ENCODE measurements around the gene LAMA2.

LAMA2 gene

DNA sequence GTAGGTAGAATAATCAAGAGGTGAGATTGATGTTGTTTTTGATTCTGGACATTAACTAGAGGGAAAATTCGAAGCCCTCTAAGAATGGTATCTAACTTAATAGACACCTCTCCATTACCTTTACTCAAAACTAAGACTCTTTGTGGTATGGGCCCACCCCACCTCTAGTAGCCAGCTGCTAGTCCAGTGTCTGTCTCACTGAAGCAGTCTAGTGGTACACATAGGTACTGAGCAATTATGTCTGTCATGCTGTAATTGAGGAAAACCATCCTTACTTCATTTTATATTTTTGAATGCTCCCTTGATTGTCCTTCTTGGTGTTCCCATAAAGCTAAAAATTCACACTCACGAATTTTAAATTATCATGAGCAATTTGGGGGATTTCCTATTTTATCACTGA is 536.4 kb downstream of the LAMA2 start:
- Histone ChIP-seq H3K36me3 (ENCODE audit: control insufficient read depth in 1 of 2, insufficient read depth in 2 of 2, low read length in 2 of 2) (no peaks in the 10 kb centered on the region), H3K4me1 (ENCODE audit: control insufficient read depth in 1 of 2, insufficient read depth in 2 of 2, low read length in 2 of 2) (no peaks in the 10 kb centered on the region), H3K9me3 (ENCODE audit: control insufficient read depth in 1 of 2, low read length in 2 of 2) (no peaks in the 10 kb centered on the region), H3K27ac (ENCODE audit: low read depth, low read length) (no peak overlapping the region), H3K4me3 (ENCODE audit: low read depth in 1 of 2, low read length in 2 of 2) (no peak overlapping the region), H3K9ac (ENCODE audit: low read depth in 1 of 2, low read length in 2 of 2) (no peak overlapping the region), H3K27me3 (ENCODE audit: control insufficient read depth in 1 of 2, insufficient read depth in 2 of 2, low read length in 2 of 2) (no peaks in the 10 kb centered on the region)

DNA sequence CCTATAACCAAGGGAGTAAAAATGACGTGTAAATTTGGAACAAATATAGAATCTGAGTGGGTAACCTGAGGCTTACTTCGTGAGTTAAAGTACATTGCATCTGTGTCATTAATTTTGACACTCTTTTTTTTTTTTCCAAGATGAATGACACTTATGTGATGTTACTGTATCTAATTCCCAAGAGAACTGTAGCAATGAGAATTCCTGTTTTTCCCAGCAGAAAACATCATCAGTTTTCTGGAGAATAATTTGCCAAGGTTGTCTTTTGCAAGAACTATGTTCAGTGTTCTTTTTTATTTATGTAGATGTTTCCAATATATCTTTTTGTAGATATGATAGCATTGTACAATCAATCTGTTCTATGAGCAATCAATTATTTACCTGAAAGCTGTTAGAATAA is 543.4 kb downstream of the LAMA2 start:
- Histone ChIP-seq H3K27me3 (ENCODE audit: control insufficient read depth in 1 of 2, insufficient read depth in 2 of 2, low read length in 2 of 2) (no peaks in the 10 kb centered on the region), H3K36me3 (ENCODE audit: control insufficient read depth in 1 of 2, insufficient read depth in 2 of 2, low read length in 2 of 2) (no peaks in the 10 kb centered on the region), H3K9ac (ENCODE audit: low read depth in 1 of 2, low read length in 2 of 2) (no peak overlapping the region)

DNA sequence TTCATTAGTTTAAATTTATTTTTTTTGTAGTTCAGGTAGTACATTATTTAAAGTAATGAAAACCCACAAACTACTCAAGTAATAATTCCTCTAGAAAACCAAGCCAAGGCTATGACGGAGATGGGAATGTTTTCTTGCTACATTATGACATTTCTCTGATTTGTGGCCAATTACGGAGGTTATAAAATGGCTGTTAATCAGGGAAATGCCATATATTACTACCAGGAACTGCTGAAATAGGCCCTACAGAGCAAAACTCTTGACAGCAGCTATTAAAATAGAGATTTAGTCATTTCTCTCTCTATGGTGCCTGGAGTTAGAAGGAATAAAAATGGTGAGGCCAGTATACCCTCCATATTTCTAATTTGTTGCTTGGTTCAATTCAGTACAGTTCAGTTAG is 547.0 kb downstream of the LAMA2 start:
- no peaks in the 10 kb centered on the region for H3K9me3 ChIP-seq (ENCODE audit: control insufficient read depth in 1 of 2, low read length in 2 of 2)
- H3K9ac ChIP-seq (ENCODE audit: low read depth in 1 of 2, low read length in 2 of 2): no peak overlapping the region
- H3K4me1 ChIP-seq (ENCODE audit: control insufficient read depth in 1 of 2, insufficient read depth in 2 of 2, low read length in 2 of 2): no peaks in the 10 kb centered on the region
- no peak overlapping the region for H3K4me3 ChIP-seq (ENCODE audit: low read depth in 1 of 2, low read length in 2 of 2)
- H3K27me3 ChIP-seq (ENCODE audit: control insufficient read depth in 1 of 2, insufficient read depth in 2 of 2, low read length in 2 of 2): no peaks in the 10 kb centered on the region
- no peak overlapping the region for H3K27ac ChIP-seq (ENCODE audit: low read depth, low read length)
- no peaks in the 10 kb centered on the region for H3K36me3 ChIP-seq (ENCODE audit: control insufficient read depth in 1 of 2, insufficient read depth in 2 of 2, low read length in 2 of 2)

More for the DNA sequence above, 543.4 kb downstream of the LAMA2 start:
- Histone ChIP-seq H3K4me3 (ENCODE audit: low read depth in 1 of 2, low read length in 2 of 2) (no peak overlapping the region), H3K4me1 (ENCODE audit: control insufficient read depth in 1 of 2, insufficient read depth in 2 of 2, low read length in 2 of 2) (no peaks in the 10 kb centered on the region), H3K9me3 (ENCODE audit: control insufficient read depth in 1 of 2, low read length in 2 of 2) (no peaks in the 10 kb centered on the region), H3K27ac (ENCODE audit: low read depth, low read length) (no peak overlapping the region)

DNA sequence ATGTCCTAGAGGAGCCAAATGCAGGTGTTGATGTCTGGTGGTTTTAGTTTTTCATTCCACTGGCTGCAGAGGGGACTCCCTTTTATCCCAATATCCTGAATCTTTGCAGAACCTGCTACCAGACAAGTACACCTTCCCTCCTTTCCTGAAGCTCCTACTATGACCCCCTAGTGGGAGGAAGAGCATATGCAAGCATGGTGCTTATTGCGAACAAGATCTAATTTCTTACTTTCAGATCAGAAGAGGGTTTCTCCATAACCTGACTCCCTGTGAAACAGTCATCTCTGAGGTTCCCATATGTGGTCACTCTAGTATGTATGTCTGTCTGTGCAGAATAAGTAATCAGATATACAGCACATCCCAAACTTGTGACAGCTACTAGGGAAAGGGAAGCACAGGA is 549.8 kb downstream of the LAMA2 start:
- Histone ChIP-seq H3K4me1 (ENCODE audit: control insufficient read depth in 1 of 2, insufficient read depth in 2 of 2, low read length in 2 of 2) (no peaks in the 10 kb centered on the region), H3K27me3 (ENCODE audit: control insufficient read depth in 1 of 2, insufficient read depth in 2 of 2, low read length in 2 of 2) (no peaks in the 10 kb centered on the region), H3K9me3 (ENCODE audit: control insufficient read depth in 1 of 2, low read length in 2 of 2) (no peaks in the 10 kb centered on the region), H3K27ac (ENCODE audit: low read depth, low read length) (no peak overlapping the region), H3K9ac (ENCODE audit: low read depth in 1 of 2, low read length in 2 of 2) (no peak overlapping the region), H3K36me3 (ENCODE audit: control insufficient read depth in 1 of 2, insufficient read depth in 2 of 2, low read length in 2 of 2) (no peaks in the 10 kb centered on the region), H3K4me3 (ENCODE audit: low read depth in 1 of 2, low read length in 2 of 2) (no peak overlapping the region)

DNA sequence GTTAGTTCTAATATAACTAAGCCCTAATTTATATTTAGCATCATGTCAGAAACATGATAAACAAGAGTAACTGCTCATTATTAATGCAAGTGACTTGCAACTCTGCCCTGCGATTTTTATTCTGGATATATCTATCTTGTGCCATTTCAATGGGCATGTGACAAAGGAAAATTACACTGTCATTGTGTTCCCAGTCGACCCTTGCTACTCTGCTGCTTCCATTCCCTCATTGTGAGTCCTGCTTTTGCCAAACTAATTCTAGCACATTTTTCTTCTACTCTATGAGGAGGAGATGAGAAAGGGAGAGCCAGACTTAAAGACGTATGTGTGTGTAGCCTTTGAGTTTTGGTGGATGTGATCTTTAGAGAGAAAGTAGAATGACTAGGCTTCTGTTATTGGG is 551.2 kb downstream of the LAMA2 start:
- H3K4me1 ChIP-seq (ENCODE audit: control insufficient read depth in 1 of 2, insufficient read depth in 2 of 2, low read length in 2 of 2): no peaks in the 10 kb centered on the region
- no peak overlapping the region for H3K27ac ChIP-seq (ENCODE audit: low read depth, low read length)
- H3K9ac ChIP-seq (ENCODE audit: low read depth in 1 of 2, low read length in 2 of 2): no peak overlapping the region
- H3K4me3 ChIP-seq (ENCODE audit: low read depth in 1 of 2, low read length in 2 of 2): no peak overlapping the region
- no peaks in the 10 kb centered on the region for H3K27me3 ChIP-seq (ENCODE audit: control insufficient read depth in 1 of 2, insufficient read depth in 2 of 2, low read length in 2 of 2)
- no peaks in the 10 kb centered on the region for H3K9me3 ChIP-seq (ENCODE audit: control insufficient read depth in 1 of 2, low read length in 2 of 2)
- H3K36me3 ChIP-seq (ENCODE audit: control insufficient read depth in 1 of 2, insufficient read depth in 2 of 2, low read length in 2 of 2): no peaks in the 10 kb centered on the region

DNA sequence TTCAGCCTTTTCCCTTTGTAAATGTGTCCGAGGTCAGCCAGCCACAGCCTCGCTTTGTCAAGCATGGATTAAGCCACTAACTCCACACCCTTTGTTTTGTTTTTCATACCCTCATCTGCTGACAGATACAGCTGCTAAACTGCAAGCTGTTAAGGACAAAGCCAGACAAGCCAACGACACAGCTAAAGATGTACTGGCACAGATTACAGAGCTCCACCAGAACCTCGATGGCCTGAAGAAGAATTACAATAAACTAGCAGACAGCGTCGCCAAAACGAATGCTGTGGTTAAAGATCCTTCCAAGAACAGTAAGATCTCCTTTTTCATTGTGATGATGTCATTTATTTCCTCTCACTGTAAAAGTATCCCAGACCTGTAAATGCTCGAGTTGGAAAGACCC is 557.8 kb downstream of the LAMA2 start:
- Histone ChIP-seq H3K27me3 (ENCODE audit: control insufficient read depth in 1 of 2, insufficient read depth in 2 of 2, low read length in 2 of 2) (no peaks in the 10 kb centered on the region), H3K9me3 (ENCODE audit: control insufficient read depth in 1 of 2, low read length in 2 of 2) (no peaks in the 10 kb centered on the region), H3K27ac (ENCODE audit: low read depth, low read length) (no peak overlapping the region), H3K36me3 (ENCODE audit: control insufficient read depth in 1 of 2, insufficient read depth in 2 of 2, low read length in 2 of 2) (no peaks in the 10 kb centered on the region), H3K9ac (ENCODE audit: low read depth in 1 of 2, low read length in 2 of 2) (no peak overlapping the region), H3K4me1 (ENCODE audit: control insufficient read depth in 1 of 2, insufficient read depth in 2 of 2, low read length in 2 of 2) (no peaks in the 10 kb centered on the region), H3K4me3 (ENCODE audit: low read depth in 1 of 2, low read length in 2 of 2) (no peak overlapping the region)

DNA sequence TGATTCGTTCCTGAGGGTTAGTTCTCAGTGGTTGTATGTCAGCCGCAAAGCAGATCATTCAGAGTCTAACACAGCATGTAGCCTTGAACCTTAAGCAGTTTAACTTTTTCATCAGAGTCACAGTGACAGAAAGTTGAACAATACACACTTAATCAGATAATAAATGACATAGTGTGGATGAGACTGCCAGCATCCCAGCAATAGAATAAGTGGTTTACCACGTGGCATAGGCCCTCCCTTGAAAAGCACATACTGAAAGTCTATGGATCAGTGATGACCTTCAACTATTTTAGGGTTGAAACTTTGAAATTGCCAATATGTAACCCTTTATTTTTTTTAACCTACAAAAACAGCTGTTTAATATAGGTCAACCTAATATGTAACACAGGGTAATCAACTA is 561.7 kb downstream of the LAMA2 start:
- H3K27ac ChIP-seq (ENCODE audit: low read depth, low read length): no peak overlapping the region
- no peaks in the 10 kb centered on the region for H3K27me3 ChIP-seq (ENCODE audit: control insufficient read depth in 1 of 2, insufficient read depth in 2 of 2, low read length in 2 of 2)
- H3K36me3 ChIP-seq (ENCODE audit: control insufficient read depth in 1 of 2, insufficient read depth in 2 of 2, low read length in 2 of 2): no peaks in the 10 kb centered on the region
- H3K9ac ChIP-seq (ENCODE audit: low read depth in 1 of 2, low read length in 2 of 2): no peak overlapping the region
- H3K9me3 ChIP-seq (ENCODE audit: control insufficient read depth in 1 of 2, low read length in 2 of 2): no peaks in the 10 kb centered on the region
- no peaks in the 10 kb centered on the region for H3K4me1 ChIP-seq (ENCODE audit: control insufficient read depth in 1 of 2, insufficient read depth in 2 of 2, low read length in 2 of 2)
- H3K4me3 ChIP-seq (ENCODE audit: low read depth in 1 of 2, low read length in 2 of 2): no peak overlapping the region

DNA sequence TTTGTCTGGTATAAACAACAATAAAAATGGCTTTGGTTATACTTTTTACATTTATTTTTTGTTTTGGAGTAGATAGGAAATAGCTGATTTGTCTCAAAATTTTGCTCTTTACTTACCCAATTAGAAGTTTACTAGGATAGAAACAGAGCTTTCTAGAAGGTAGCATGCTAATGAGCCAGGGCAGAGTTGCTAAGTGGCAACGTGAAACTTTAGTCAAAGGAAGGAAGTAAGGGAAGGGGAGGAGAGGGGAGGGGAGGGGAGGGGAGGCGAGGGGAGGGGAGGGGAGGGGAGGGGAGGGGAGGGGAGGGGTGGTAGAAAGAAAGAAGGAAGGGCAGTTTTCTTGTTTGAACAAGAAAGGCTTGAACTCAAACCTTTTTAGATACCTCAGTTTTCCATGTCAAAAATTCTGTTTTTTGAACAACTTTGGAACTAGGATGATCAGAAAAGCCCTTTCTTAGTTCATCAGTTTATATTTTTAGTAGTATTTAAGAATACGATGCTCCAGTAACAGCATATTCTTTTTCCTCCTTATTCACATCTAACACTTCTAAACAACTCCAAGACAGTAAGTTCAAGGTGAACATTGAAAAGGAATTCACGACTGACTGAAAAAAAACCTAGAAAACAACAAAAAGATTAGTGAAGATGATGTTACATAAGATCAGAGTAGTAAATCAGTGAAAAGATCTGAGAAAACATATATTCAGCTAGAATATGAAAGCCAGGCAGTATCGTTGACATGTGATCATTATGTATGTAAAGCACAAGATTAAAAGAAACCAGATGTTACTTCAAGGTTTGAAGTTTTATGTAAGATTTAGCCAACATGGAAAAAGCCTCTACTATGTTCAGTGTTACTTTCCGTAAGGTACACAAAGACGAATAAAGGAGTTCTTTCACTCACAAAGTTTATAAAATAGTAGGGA is 563.6 kb downstream of the LAMA2 start:
- H3K27me3 ChIP-seq (ENCODE audit: control insufficient read depth in 1 of 2, insufficient read depth in 2 of 2, low read length in 2 of 2): no peaks in the 10 kb centered on the region
- H3K9ac ChIP-seq (ENCODE audit: low read depth in 1 of 2, low read length in 2 of 2): no peak overlapping the region
- no peak overlapping the region for H3K27ac ChIP-seq (ENCODE audit: low read depth, low read length)
- no peak overlapping the region for H3K4me3 ChIP-seq (ENCODE audit: low read depth in 1 of 2, low read length in 2 of 2)
- H3K4me1 ChIP-seq (ENCODE audit: control insufficient read depth in 1 of 2, insufficient read depth in 2 of 2, low read length in 2 of 2): no peaks in the 10 kb centered on the region
- no peaks in the 10 kb centered on the region for H3K36me3 ChIP-seq (ENCODE audit: control insufficient read depth in 1 of 2, insufficient read depth in 2 of 2, low read length in 2 of 2)
- no peaks in the 10 kb centered on the region for H3K9me3 ChIP-seq (ENCODE audit: control insufficient read depth in 1 of 2, low read length in 2 of 2)

DNA sequence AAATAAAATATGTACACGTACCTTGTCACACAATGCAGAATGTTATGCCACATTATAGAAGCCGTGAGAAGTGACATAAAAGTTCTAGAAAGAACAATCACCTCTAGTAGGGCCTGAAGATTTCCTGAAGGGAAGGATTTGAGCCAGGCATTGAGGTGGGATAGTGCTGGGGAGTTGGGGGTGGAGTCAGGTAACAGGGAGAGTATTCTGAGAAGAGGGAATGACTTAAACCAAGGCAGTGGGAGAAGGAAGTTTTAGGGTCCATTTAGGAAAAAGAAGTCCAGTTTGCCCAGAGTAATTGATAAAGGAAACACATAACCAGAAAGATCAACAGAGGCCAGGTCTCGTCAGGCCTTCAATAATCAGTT is 564.2 kb downstream of the LAMA2 start:
- H3K27me3 ChIP-seq (ENCODE audit: control insufficient read depth in 1 of 2, insufficient read depth in 2 of 2, low read length in 2 of 2): no peaks in the 10 kb centered on the region
- H3K27ac ChIP-seq (ENCODE audit: low read depth, low read length): no peak overlapping the region
- H3K9ac ChIP-seq (ENCODE audit: low read depth in 1 of 2, low read length in 2 of 2): no peak overlapping the region
- H3K4me3 ChIP-seq (ENCODE audit: low read depth in 1 of 2, low read length in 2 of 2): no peak overlapping the region
- no peaks in the 10 kb centered on the region for H3K36me3 ChIP-seq (ENCODE audit: control insufficient read depth in 1 of 2, insufficient read depth in 2 of 2, low read length in 2 of 2)
- H3K4me1 ChIP-seq (ENCODE audit: control insufficient read depth in 1 of 2, insufficient read depth in 2 of 2, low read length in 2 of 2): no peaks in the 10 kb centered on the region
- H3K9me3 ChIP-seq (ENCODE audit: control insufficient read depth in 1 of 2, low read length in 2 of 2): no peaks in the 10 kb centered on the region

DNA sequence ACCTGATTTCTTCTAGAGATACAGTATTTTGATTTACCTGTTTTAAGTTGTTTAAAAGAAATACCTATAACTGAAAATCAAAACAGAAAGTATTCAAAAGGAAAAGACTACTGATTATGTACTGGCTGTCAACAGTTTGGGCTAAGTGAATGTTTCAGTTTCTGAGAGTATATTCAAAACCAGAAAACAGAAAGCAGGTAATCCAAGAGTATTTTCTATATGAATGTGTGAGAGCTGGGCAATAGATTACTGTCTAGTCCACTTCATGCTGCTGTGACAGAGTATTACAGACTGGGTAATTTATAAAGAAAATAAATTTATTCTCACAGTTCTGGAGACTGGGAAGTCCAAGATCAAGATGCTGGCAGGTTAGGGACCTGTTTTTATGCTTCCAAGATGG is 566.0 kb downstream of the LAMA2 start:
- H3K9me3 ChIP-seq (ENCODE audit: control insufficient read depth in 1 of 2, low read length in 2 of 2): no peaks in the 10 kb centered on the region
- H3K27ac ChIP-seq (ENCODE audit: low read depth, low read length): no peak overlapping the region
- no peaks in the 10 kb centered on the region for H3K4me1 ChIP-seq (ENCODE audit: control insufficient read depth in 1 of 2, insufficient read depth in 2 of 2, low read length in 2 of 2)
- no peaks in the 10 kb centered on the region for H3K27me3 ChIP-seq (ENCODE audit: control insufficient read depth in 1 of 2, insufficient read depth in 2 of 2, low read length in 2 of 2)
- no peak overlapping the region for H3K9ac ChIP-seq (ENCODE audit: low read depth in 1 of 2, low read length in 2 of 2)
- H3K4me3 ChIP-seq (ENCODE audit: low read depth in 1 of 2, low read length in 2 of 2): no peak overlapping the region
- H3K36me3 ChIP-seq (ENCODE audit: control insufficient read depth in 1 of 2, insufficient read depth in 2 of 2, low read length in 2 of 2): no peaks in the 10 kb centered on the region
